Measurements from ENCODE around the gene GGTLC2.

GRCh38 chr22:22619765-22620414, 24.5 kb upstream of the GGTLC2 start:
- no peak for TF ChIP-seq CTCF (IDR thresholded peaks at IDR 0.05)
- TF ChIP-seq POLR2A (IDR thresholded peaks at IDR 0.05): no peak
- no peak for TF ChIP-seq POLR2AphosphoS5 (IDR thresholded peaks at IDR 0.05)
- TF ChIP-seq EP300 (IDR thresholded peaks at IDR 0.05): no peak

Data from suprapubic skin (tissue), 4 donors.